ENCODE measurements around the gene FBXO33. TPM values are rescaled to one million over a fixed set of nuclear protein-coding genes. Genes with fewer than 3 reads are reported as not detected.

Gene FBXO33, protein sequence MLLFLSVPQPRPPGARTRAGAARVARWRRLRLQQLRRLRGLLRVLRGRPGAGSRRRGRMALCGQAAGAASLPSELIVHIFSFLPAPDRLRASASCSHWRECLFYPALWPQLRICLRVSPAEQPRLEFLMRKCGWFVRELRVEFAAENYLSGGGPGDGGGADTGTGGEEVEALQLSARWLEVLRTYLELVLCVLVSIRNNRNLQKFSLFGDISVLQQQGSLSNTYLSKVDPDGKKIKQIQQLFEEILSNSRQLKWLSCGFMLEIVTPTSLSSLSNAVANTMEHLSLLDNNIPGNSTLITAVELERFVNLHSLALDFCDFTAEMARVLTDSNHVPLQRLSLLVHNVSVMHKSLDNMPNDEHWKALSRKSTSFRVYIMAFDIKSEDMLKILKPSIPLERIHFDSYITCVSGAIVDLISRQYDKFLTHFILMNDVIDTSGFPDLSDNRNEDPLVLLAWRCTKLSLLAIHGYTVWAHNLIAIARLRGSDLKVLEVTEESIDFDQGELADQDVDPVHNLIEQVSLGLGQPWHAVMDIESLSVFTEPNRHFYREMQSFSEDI
- 7.1 to 8.4 TPM (median 7.7 TPM) in 5 replicates for total RNA-seq (2022; extraction: Qiagen RNA extraction)

DNA sequence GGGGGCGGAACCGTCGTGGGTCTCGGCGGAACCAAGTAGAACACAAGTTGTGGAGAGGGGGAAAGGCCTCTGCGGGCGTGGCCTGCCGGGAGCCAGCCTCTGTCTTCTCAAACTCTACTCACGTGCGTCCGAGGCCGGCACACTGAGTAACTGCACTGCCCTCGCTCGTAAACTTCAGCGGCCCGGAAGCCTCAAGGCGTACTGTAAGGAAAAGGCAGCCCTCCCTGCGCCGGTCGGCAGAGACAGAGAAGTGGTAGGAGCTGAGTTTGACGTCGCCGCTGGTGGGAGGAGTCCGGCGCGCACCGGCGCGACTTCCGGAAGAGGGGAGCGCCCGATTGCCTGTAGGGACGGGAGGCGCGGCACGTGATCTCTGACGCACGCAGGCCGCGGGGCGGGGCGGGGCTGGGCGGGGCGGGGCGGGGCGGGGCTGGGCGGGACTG, at the start of gene FBXO33:
Gene FBXO33 (minus strand): TSS at position 255 of the 440 bp plus-strand sequence. CDS start 271 bp downstream, outside the sequence.

Other genes with a start within 250 kb of the FBXO33 start
- gene MIA2, start 198.5 kb downstream of the FBXO33 start, total RNA-seq (2022; extraction: Qiagen RNA extraction): 19.4 to 24.6 TPM (median 20.1 TPM) in 5 replicates

Data from A549 treated with Hydrocortisone at 1 μM for 4 hours (cell line).